ENCODE data around the gene VPS8. TPM values are rescaled to one million over a fixed set of nuclear protein-coding genes. Genes with fewer than 3 reads are reported as not detected.

The VPS8 gene
- total RNA-seq, 2 donors from 2014 or later, result 49.7 to 70.0 TPM

GRCh38 chr3:185037801-185038200 is 225.8 kb downstream of the VPS8 start:
- Mint-ChIP-seq H3K4me1 (peaks cover 22% of the 10 kb centered on the region), H3K4me3 (no peak overlapping the region), H3K27ac (peak overlapping the region; percentile 66), H3K27me3 (ENCODE audit: insufficient read depth) (no peaks in the 10 kb centered on the region), H3K36me3 (ENCODE audit: low read depth) (peaks cover 36% of the 10 kb centered on the region), H3K9me3 (peaks cover 23% of the 10 kb centered on the region)
- Histone ChIP-seq H3K27me3 (ENCODE audit: control insufficient read depth, insufficient read depth, low read length, poor library complexity, severe bottlenecking) (no peaks in the 10 kb centered on the region), H3K4me1 (ENCODE audit: control insufficient read depth, insufficient read depth, low read length) (peaks cover 4% of the 10 kb centered on the region), H3K9ac (ENCODE audit: extremely low read depth, low read length, poor library complexity, severe bottlenecking) (no peak overlapping the region), H3K9me3 (ENCODE audit: control insufficient read depth, low read length) (peaks cover 22% of the 10 kb centered on the region), H3K4me3 (ENCODE audit: low read length) (peak overlapping the region; percentile 41), H3K27ac (ENCODE audit: low read depth, low read length) (no peak overlapping the region), H3K36me3 (ENCODE audit: control insufficient read depth, insufficient read depth, low read length) (no peaks in the 10 kb centered on the region)
- no CpG with 5 or more reads among the region's 1 CpG for WGBS, 2 experiments (ENCODE audit: insufficient coverage in 1 of 2, insufficient read length in 1 of 2)
- DNase-seq, result no peak
- TF ChIP-seq CTCF (conservative IDR thresholded peaks at IDR 0.05), result no peak

- peaks cover 12% of the 10 kb centered on the region for H3K36me3 Mint-ChIP-seq (ENCODE audit: low read depth)
- H3K4me3 ChIP-seq (ENCODE audit: low read length), result no peak overlapping the region
- 92 to 94% methylated on average over 1 of the region's 1 CpG for WGBS, 2 experiments (ENCODE audit: insufficient coverage in 1 of 2, insufficient read length in 1 of 2)
- peaks cover 4% of the 10 kb centered on the region for H3K4me1 ChIP-seq (ENCODE audit: control insufficient read depth, insufficient read depth, low read length)
- no peak for TF ChIP-seq CTCF (conservative IDR thresholded peaks at IDR 0.05)
- H3K9ac ChIP-seq (ENCODE audit: extremely low read depth, low read length, poor library complexity, severe bottlenecking), result no peak overlapping the region
- no peaks in the 10 kb centered on the region for H3K27me3 ChIP-seq (ENCODE audit: control insufficient read depth, insufficient read depth, low read length, poor library complexity, severe bottlenecking)
- no peak overlapping the region for H3K27ac ChIP-seq (ENCODE audit: low read depth, low read length)
- H3K27ac Mint-ChIP-seq, result no peak overlapping the region
- no peak for DNase-seq
- peaks cover 29% of the 10 kb centered on the region for H3K4me1 Mint-ChIP-seq
- H3K9me3 ChIP-seq (ENCODE audit: control insufficient read depth, low read length), result peaks cover 22% of the 10 kb centered on the region
- no peaks in the 10 kb centered on the region for H3K27me3 Mint-ChIP-seq (ENCODE audit: insufficient read depth)
- peaks cover 16% of the 10 kb centered on the region for H3K9me3 Mint-ChIP-seq
- H3K4me3 Mint-ChIP-seq, result no peak overlapping the region
- no peaks in the 10 kb centered on the region for H3K36me3 ChIP-seq (ENCODE audit: control insufficient read depth, insufficient read depth, low read length)
These were observed 228.5 kb downstream of the VPS8 start for GRCh38 chr3:185040425-185040824.

- 98 to 100% methylated on average over 3 to 4 of the region's 4 CpGs for WGBS, 2 experiments (ENCODE audit: insufficient coverage in 1 of 2, insufficient read length in 1 of 2)
- Mint-ChIP-seq H3K4me1 (peaks cover 36% of the 10 kb centered on the region), H3K4me3 (no peak overlapping the region)
These were observed 229.6 kb downstream of the VPS8 start for GRCh38 chr3:185041540-185041939.

More at GRCh38 chr3:185041540-185041939, 229.6 kb downstream of the VPS8 start:
- no peaks in the 10 kb centered on the region for H3K36me3 ChIP-seq (ENCODE audit: control insufficient read depth, insufficient read depth, low read length)
- H3K27ac ChIP-seq (ENCODE audit: low read depth, low read length), result no peak overlapping the region
- peaks cover 15% of the 10 kb centered on the region for H3K9me3 ChIP-seq (ENCODE audit: control insufficient read depth, low read length)
- H3K36me3 Mint-ChIP-seq (ENCODE audit: low read depth), result peaks cover 3% of the 10 kb centered on the region
- TF ChIP-seq CTCF (conservative IDR thresholded peaks at IDR 0.05), result no peak
- peaks cover 10% of the 10 kb centered on the region for H3K9me3 Mint-ChIP-seq
- no peak overlapping the region for H3K4me3 ChIP-seq (ENCODE audit: low read length)
- H3K9ac ChIP-seq (ENCODE audit: extremely low read depth, low read length, poor library complexity, severe bottlenecking), result no peak overlapping the region
- DNase-seq, result no peak
- H3K4me1 ChIP-seq (ENCODE audit: control insufficient read depth, insufficient read depth, low read length), result peaks cover 4% of the 10 kb centered on the region
- H3K27ac Mint-ChIP-seq, result no peak overlapping the region
- H3K27me3 ChIP-seq (ENCODE audit: control insufficient read depth, insufficient read depth, low read length, poor library complexity, severe bottlenecking), result no peaks in the 10 kb centered on the region
- no peaks in the 10 kb centered on the region for H3K27me3 Mint-ChIP-seq (ENCODE audit: insufficient read depth)
